GM19452 (cell line): ENCODE results near the gene GPR6.

Source experiments
- ATAC-seq: cut with Tn5 transposase; IDR thresholded peaks from one replicate; pipeline ENCODE4 v1.9.1; 2021; ENCODE audit not compliant: unreplicated experiment

GPR6 gene

GRCh38 chr6:109998159-109998785, 20.2 kb downstream of the GPR6 start:
- ATAC-seq, result no peak

GRCh38 chr6:109999740-110000139, 21.6 kb downstream of the GPR6 start:
- ATAC-seq, result no peak

- ATAC-seq, result no peak
These were observed 24.6 kb downstream of the GPR6 start for GRCh38 chr6:110002676-110003075.

- no peak for ATAC-seq
These were observed 35.3 kb downstream of the GPR6 start for GRCh38 chr6:110013386-110013785.

GRCh38 chr6:110015206-110015605, 37.1 kb downstream of the GPR6 start:
- ATAC-seq, result no peak

GRCh38 chr6:110017306-110017705, 39.2 kb downstream of the GPR6 start:
- ATAC-seq, result no peak

DNA sequence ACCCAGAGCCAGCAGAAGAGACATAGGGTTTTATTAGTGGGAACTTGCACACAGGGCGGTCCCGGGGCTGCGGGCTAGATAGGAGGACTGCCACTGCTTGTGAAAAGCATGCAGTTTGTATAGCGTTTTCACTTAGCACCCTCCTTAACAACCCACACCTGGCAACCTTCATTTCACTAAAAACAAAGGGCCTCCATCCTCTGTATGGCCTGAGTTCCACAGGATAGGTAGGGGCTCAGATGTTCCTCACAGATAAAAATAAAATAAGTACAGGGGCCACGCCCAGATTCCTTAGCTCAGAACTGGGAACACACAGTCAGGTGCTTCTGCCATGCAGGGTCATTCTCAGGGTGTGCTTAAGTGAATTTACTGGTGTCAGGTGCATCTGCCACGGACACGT, 39.8 kb downstream of the GPR6 start:
- no peak for ATAC-seq

GRCh38 chr6:110018486-110018885, 40.4 kb downstream of the GPR6 start:
- ATAC-seq, result no peak

- no peak for ATAC-seq
These were observed 42.8 kb downstream of the GPR6 start for GRCh38 chr6:110020888-110021287.

GRCh38 chr6:110029144-110029543, 51.0 kb downstream of the GPR6 start:
- ATAC-seq, result no peak
